Measurements from ENCODE around the gene TRIM69. TPM values are rescaled to one million over a fixed set of nuclear protein-coding genes. Genes with fewer than 3 reads are reported as not detected.

Gene TRIM69
- total and polyA plus RNA-seq, 2 donors (not counting 1 experiment from before 2014, with no cell fraction given): 12.9 to 30.8 TPM

DNA sequence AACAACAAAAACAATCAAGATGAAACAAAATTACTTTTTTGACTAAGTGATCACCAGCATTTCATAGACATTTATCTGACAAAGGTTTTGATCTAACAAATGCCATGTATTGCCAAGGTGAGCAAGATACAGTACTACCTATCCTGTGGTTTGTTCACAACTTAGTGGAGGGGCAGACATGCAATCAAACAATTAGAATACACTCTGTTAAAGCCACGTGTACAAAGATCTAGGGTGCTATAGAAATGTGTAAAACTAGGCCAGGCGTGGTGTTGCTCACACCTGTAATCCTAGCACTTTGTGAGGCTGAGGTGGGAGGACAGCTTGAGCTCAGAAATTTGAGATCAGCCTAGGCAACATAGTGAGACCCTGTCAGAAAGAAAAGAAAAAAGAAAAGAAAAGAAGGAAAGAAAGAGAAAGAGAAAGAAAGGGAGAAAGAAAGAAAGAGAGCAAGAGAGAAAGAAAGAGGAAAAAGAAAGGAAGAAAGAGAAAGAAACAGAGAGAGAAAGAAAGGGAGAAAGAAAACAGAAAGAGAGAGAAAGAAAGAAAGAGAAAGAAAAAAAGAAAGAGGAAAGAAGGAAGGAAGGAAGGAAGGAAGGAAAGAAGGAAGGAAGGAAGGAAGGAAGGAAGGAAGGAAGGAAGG is 1.4 kb upstream of the TRIM69 start:
- no peaks in the 10 kb centered on the region for H3K27me3 Mint-ChIP-seq
- no peak for DNase-seq
- H3K4me1 Mint-ChIP-seq: peaks cover 55% of the 10 kb centered on the region
- POLR2A ChIA-PET: interaction anchor here (0.7 to 34.6 kb wide), 4 partner anchors 7 to 150 kb away, joined by 5 to 819 read pairs (median 408); partner anchors contain the start of genes B2M, PATL2 and SPG11
- 65% methylated on average over 2 of the region's 2 CpGs for WGBS (ENCODE audit: insufficient coverage)
- peak overlapping the region; percentile 70 for H2AFZ ChIP-seq (ENCODE audit: insufficient read depth, low read depth, low read length, poor library complexity, severe bottlenecking)
- CTCF ChIA-PET: interaction anchor here (0.7 to 18.0 kb wide), 13 partner anchors 7 to 157 kb away, joined by 3 to 529 read pairs (median 9); partner anchors contain the start of genes B2M, PATL2 and SPG11
- peaks cover 34 to 46% of the 10 kb centered on the region in 2 donors for H3K4me1 ChIP-seq (ENCODE audit: control insufficient read depth in 2 of 2, insufficient read depth in 2 of 2, low read length in 2 of 2)
- no peaks in the 10 kb centered on the region for H3K9me3 ChIP-seq (ENCODE audit: control extremely low read depth in 1 of 3, control insufficient read depth in 2 of 3, insufficient read depth in 1 of 3, low read length in 2 of 3)
- no peak for TF ChIP-seq EZH2 (IDR thresholded peaks at IDR 0.05; ENCODE audit: borderline replicate concordance, insufficient read depth, low read depth, low read length, poor library complexity, severe bottlenecking)
- TF ChIP-seq, protein P1, sequence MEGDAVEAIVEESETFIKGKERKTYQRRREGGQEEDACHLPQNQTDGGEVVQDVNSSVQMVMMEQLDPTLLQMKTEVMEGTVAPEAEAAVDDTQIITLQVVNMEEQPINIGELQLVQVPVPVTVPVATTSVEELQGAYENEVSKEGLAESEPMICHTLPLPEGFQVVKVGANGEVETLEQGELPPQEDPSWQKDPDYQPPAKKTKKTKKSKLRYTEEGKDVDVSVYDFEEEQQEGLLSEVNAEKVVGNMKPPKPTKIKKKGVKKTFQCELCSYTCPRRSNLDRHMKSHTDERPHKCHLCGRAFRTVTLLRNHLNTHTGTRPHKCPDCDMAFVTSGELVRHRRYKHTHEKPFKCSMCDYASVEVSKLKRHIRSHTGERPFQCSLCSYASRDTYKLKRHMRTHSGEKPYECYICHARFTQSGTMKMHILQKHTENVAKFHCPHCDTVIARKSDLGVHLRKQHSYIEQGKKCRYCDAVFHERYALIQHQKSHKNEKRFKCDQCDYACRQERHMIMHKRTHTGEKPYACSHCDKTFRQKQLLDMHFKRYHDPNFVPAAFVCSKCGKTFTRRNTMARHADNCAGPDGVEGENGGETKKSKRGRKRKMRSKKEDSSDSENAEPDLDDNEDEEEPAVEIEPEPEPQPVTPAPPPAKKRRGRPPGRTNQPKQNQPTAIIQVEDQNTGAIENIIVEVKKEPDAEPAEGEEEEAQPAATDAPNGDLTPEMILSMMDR (IDR thresholded peaks at IDR 0.05): peak; percentile 29
- H3K27ac ChIP-seq (ENCODE audit: low read length in 2 of 2): peak overlapping the region; percentile 64 to 87
- intact Hi-C loops (cut with micrococcal nuclease): no loop called here
- no peaks in the 10 kb centered on the region for H3K27me3 ChIP-seq (replicated peaks in 1 of 4; ENCODE audit: control extremely low read depth in 1 of 4, control insufficient read depth in 3 of 4, insufficient read depth in 4 of 4, low read length in 3 of 4)
- no peaks in the 10 kb centered on the region for H4K20me1 ChIP-seq (ENCODE audit: control insufficient read depth, insufficient read depth, low read length, poor library complexity, severe bottlenecking)
- peaks cover 0 to 7% of the 10 kb centered on the region in 2 experiments for H3K36me3 ChIP-seq (replicated peaks in 1 of 2; ENCODE audit: control extremely low read depth in 1 of 2, control insufficient read depth in 1 of 2, extremely low read depth in 1 of 2, insufficient read depth in 2 of 2, low read length in 1 of 2)
- no peak for ATAC-seq (ENCODE audit: low read depth)
- H3K79me2 ChIP-seq (ENCODE audit: control insufficient read depth, insufficient read depth, low read length): peaks cover 82% of the 10 kb centered on the region
- H3K9me3 Mint-ChIP-seq (ENCODE audit: insufficient read depth): no peaks in the 10 kb centered on the region
- peak overlapping the region; percentile 89 for H3K4me3 Mint-ChIP-seq
- peak overlapping the region; percentile 49 for H3K9ac ChIP-seq (ENCODE audit: low read length)
- H3K4me2 ChIP-seq (replicated peaks; ENCODE audit: low read depth, low read length, poor library complexity, severe bottlenecking): peak overlapping the region; percentile 77
- H3K4me3 ChIP-seq (ENCODE audit: control extremely low read depth in 1 of 5, extremely low read depth in 1 of 5, insufficient read depth in 1 of 5, low read depth in 2 of 5, low read length in 4 of 5): peak overlapping the region in 1 of 5 experiments; percentile 20
- peak overlapping the region; percentile 98 for H3K27ac Mint-ChIP-seq
